ENCODE results near the gene IP6K3. TPM values are rescaled to one million over a fixed set of nuclear protein-coding genes. Genes with fewer than 3 reads are reported as not detected.

IP6K3 gene
- total RNA-seq, 4 donors from 2014 or later, result 1.9 to 6.1 (median 5.5) TPM; not detected in 1

- intact Hi-C loops (cut with DNase I; ENCODE audit: low total_unique reads), result loop anchor here (10.0 kb wide), 1 partner anchor 109 kb away; the partner anchor contains the start of gene BAK1
- no peaks in the 10 kb centered on the region for H3K9me3 ChIP-seq
- no peaks in the 10 kb centered on the region for H3K36me3 ChIP-seq
- H3K27ac ChIP-seq, result peak overlapping the region in 1 of 2 donors; percentile 64
- H3K27me3 ChIP-seq, result no peaks in the 10 kb centered on the region
- TF ChIP-seq POLR2A (IDR thresholded peaks at IDR 0.05) (no peak), CTCF (IDR thresholded peaks at IDR 0.05) (no peak)
- DNase-seq, result no peak
- H3K4me1 ChIP-seq, result peaks cover 0 to 17% of the 10 kb centered on the region in 2 donors
- H3K4me3 ChIP-seq, result no peak overlapping the region
These were observed 53.3 kb downstream of the IP6K3 start for GRCh38 chr6:33693186-33694105.

- no peak for DNase-seq
- no peaks in the 10 kb centered on the region for H3K27me3 ChIP-seq
- no peaks in the 10 kb centered on the region for H3K36me3 ChIP-seq
- peaks cover 0 to 17% of the 10 kb centered on the region in 2 donors for H3K4me1 ChIP-seq
- no peak overlapping the region for H3K4me3 ChIP-seq
- TF ChIP-seq POLR2A (IDR thresholded peaks at IDR 0.05), result no peak
- no peak for TF ChIP-seq CTCF (IDR thresholded peaks at IDR 0.05)
- peak overlapping the region in 1 of 2 donors; percentile 13 for H3K27ac ChIP-seq
- no peaks in the 10 kb centered on the region for H3K9me3 ChIP-seq
- intact Hi-C loops (cut with DNase I; ENCODE audit: low total_unique reads), result loop anchor here (10.0 kb wide), 1 partner anchor 108 kb away; the partner anchor contains the start of gene BAK1
These were observed 53.9 kb downstream of the IP6K3 start for GRCh38 chr6:33692760-33693158.

GRCh38 chr6:33692078-33692759 is 54.5 kb downstream of the IP6K3 start:
- intact Hi-C loops (cut with DNase I; ENCODE audit: low total_unique reads), result loop anchor here (10.0 kb wide), 1 partner anchor 107 kb away; the partner anchor contains the start of gene BAK1
- H3K36me3 ChIP-seq, result no peaks in the 10 kb centered on the region

GRCh38 chr6:33691456-33692077 is 55.1 kb downstream of the IP6K3 start:
- H3K9me3 ChIP-seq, result no peaks in the 10 kb centered on the region
- H3K36me3 ChIP-seq, result no peaks in the 10 kb centered on the region
- H3K27ac ChIP-seq, result no peak overlapping the region
- peaks cover 0 to 15% of the 10 kb centered on the region in 2 donors for H3K4me1 ChIP-seq
- no peak for DNase-seq
- intact Hi-C loops (cut with DNase I; ENCODE audit: low total_unique reads), result loop anchor here (10.0 kb wide), 1 partner anchor 107 kb away; the partner anchor contains the start of gene BAK1
- H3K4me3 ChIP-seq, result no peak overlapping the region
- TF ChIP-seq CTCF (IDR thresholded peaks at IDR 0.05) (no peak), POLR2A (IDR thresholded peaks at IDR 0.05) (no peak)
- no peaks in the 10 kb centered on the region for H3K27me3 ChIP-seq

More at GRCh38 chr6:33692078-33692759, 54.5 kb downstream of the IP6K3 start:
- H3K4me1 ChIP-seq, result peaks cover 0 to 17% of the 10 kb centered on the region in 2 donors
- H3K27me3 ChIP-seq, result no peaks in the 10 kb centered on the region
- DNase-seq, result no peak
- H3K4me3 ChIP-seq, result no peak overlapping the region
- peak overlapping the region in 1 of 2 donors; percentile 19 for H3K27ac ChIP-seq
- H3K9me3 ChIP-seq, result no peaks in the 10 kb centered on the region
- TF ChIP-seq CTCF (IDR thresholded peaks at IDR 0.05), result no peak
- TF ChIP-seq POLR2A (IDR thresholded peaks at IDR 0.05), result no peak
